Measurements from ENCODE around the gene ASCC1. TPM values are rescaled to one million over a fixed set of nuclear protein-coding genes. Genes with fewer than 3 reads are reported as not detected.
A peak's percentile ranks its signal among the peaks of the same experiment; 100 is the strongest.

ASCC1 gene
- total RNA-seq, 1 donor from 2014 or later, result 35.6 TPM

DNA sequence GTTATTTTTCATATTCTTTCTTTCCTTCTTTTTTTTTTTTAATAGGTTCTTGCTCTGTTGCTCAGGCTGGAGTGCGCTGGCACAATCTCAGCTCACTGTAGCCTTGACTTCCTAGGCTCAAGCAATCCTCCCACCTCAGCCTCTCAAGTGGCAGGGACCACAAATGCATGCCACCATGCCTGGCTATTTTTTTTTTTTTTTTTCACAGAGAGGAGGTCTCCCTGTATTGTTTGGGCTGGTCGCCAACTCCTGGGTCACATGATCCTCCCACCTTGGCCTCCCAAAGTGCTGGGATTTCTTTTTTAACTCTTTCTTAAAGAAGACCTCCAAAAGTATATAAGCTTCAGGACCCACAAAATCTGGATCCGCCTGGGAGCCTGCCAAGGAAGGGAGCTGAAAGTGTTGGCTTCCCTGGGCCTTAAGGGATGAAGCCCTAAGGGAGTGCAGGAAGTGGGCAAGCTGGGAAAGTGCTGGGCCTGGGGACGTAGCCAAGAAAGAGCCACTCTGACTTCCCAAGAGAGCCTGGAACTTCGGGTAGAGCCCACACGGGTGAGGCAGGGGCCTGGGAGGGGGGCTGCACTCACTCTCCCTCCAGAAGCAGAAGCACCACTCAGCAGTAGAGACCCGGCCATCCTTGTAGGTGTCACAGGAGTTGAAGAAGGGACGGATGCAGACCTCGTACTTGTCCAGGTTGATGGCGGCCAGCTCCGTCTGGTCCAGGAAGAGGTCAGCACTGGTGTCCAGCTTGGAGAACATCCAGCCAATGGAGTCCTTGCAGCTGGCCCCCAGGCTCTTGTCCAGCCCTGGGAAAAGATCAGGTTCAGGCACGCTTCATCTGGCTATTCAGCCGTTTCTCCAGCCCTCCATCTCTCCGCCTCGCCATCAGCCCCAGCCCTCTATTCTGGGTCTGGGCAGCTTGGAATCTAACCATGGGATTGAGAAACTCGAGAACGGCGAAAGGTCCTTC lies 149.5 kb downstream of the ASCC1 start:
- TF ChIP-seq CTCF (conservative IDR thresholded peaks at IDR 0.05), result no peak
- no peaks in the 10 kb centered on the region for H3K36me3 Mint-ChIP-seq (ENCODE audit: low read depth)
- H3K9me3 Mint-ChIP-seq, result peaks cover 2% of the 10 kb centered on the region
- H3K27ac Mint-ChIP-seq (ENCODE audit: unreplicated experiment), result peak overlapping the region; percentile 83
- no peak overlapping the region for H3K4me3 Mint-ChIP-seq
- peaks cover 22% of the 10 kb centered on the region for H3K4me1 Mint-ChIP-seq
- H3K27me3 Mint-ChIP-seq (ENCODE audit: low read depth), result no peaks in the 10 kb centered on the region
- DNase-seq (ENCODE audit: low read depth, low spot score), result no peak

DNA sequence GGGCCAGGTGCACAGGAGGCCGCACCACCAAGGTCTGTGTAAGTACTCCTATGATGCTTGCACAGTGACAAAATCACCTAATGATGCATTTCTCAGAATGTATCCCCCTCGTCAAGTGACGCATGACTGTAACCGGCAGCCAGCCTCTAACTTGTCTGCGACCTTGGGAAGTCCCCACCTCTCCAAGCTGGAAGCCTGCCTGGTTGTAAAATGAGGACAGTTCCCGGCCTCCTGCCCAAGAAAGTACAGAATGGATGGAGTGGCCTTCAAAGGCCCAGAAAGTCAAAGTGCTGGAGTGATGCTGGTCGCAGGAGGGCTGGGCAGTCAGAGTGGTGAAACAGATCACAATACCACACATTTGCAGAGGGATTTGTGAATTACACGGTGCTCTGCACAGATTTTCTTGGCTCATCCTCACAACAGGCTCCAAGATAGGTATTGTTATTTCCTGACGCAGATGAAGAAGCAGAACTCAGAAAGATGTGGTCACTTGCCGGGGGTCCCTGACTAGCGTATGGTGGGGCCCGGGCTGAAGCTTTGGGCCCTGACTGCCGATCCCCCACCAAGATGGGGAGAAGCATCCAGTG lies 150.5 kb downstream of the ASCC1 start:
- Mint-ChIP-seq H3K4me3 (no peak overlapping the region), H3K9me3 (no peaks in the 10 kb centered on the region), H3K36me3 (ENCODE audit: low read depth) (no peaks in the 10 kb centered on the region), H3K27ac (ENCODE audit: unreplicated experiment) (no peak overlapping the region), H3K27me3 (ENCODE audit: low read depth) (no peaks in the 10 kb centered on the region), H3K4me1 (peaks cover 19% of the 10 kb centered on the region)
- DNase-seq (ENCODE audit: low read depth, low spot score), result no peak
- no peak for TF ChIP-seq CTCF (conservative IDR thresholded peaks at IDR 0.05)

- H3K4me1 Mint-ChIP-seq, result peaks cover 5% of the 10 kb centered on the region
- DNase-seq (ENCODE audit: low read depth, low spot score), result no peak
- no peak for TF ChIP-seq CTCF (conservative IDR thresholded peaks at IDR 0.05)
- H3K4me3 Mint-ChIP-seq, result no peak overlapping the region
- H3K27ac Mint-ChIP-seq (ENCODE audit: unreplicated experiment), result peak overlapping the region; percentile 84
- H3K9me3 Mint-ChIP-seq, result no peaks in the 10 kb centered on the region
- no peaks in the 10 kb centered on the region for H3K36me3 Mint-ChIP-seq (ENCODE audit: low read depth)
- no peaks in the 10 kb centered on the region for H3K27me3 Mint-ChIP-seq (ENCODE audit: low read depth)
Measured at GRCh38 chr10:72063703-72064391, 152.2 kb downstream of the ASCC1 start.

DNA sequence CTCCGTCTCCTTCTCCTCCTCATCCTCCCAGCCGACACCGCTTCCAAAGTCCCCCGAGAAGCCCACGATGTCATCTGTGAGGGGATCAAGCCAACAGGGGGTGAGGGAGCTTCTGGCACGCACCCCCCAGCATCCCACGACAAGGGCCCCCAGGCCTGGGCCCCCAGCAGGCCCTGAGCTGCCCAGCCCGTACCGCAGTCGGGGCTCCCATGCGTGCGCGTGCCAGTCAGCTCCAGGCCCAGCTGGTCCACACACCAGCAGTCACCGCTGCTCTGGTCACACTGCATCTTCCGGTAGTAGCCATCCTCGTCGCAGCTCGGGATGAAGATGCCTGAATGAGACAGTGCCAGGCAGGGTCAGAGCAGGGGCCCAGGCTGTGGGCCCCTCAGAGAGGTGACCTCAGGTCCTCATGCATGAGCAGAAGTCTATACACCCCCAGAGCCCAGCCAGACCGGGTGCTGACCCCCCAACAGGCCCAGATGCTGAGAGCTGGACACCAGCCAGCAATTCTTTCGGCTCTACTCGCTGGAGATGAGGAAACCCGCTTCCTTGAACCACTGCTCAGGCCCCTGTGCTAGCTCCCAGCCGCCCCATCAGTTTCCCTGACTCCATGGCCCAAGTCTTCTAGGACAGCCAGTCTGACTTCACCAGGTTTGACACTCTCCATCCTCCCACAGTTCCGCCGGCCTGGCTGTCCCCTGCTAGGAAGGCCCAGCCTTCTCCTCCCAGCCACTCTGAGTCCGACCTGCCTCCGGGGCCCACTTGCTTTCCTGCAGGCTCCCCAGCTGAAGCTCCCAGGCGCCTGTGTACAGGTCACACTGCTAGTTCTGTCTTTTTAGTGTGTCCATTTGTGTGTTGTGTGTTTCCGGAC lies 153.0 kb downstream of the ASCC1 start:
- Mint-ChIP-seq H3K27ac (ENCODE audit: unreplicated experiment) (peak overlapping the region; percentile 84), H3K4me3 (no peak overlapping the region), H3K4me1 (no peaks in the 10 kb centered on the region)

More for the DNA sequence above, 153.0 kb downstream of the ASCC1 start:
- DNase-seq (ENCODE audit: low read depth, low spot score), result no peak
- Mint-ChIP-seq H3K27me3 (ENCODE audit: low read depth) (no peaks in the 10 kb centered on the region), H3K36me3 (ENCODE audit: low read depth) (no peaks in the 10 kb centered on the region), H3K9me3 (no peaks in the 10 kb centered on the region)
- TF ChIP-seq CTCF (conservative IDR thresholded peaks at IDR 0.05), result no peak

Measured in neural crest cell (in vitro differentiated cells).